ENCODE data around the gene SPRYD7. TPM values are rescaled to one million over a fixed set of nuclear protein-coding genes. Genes with fewer than 3 reads are reported as not detected.

SPRYD7 gene
- polyA plus RNA-seq, 4 donors = 12.8 to 17.3 (median 14.1) TPM

DNA sequence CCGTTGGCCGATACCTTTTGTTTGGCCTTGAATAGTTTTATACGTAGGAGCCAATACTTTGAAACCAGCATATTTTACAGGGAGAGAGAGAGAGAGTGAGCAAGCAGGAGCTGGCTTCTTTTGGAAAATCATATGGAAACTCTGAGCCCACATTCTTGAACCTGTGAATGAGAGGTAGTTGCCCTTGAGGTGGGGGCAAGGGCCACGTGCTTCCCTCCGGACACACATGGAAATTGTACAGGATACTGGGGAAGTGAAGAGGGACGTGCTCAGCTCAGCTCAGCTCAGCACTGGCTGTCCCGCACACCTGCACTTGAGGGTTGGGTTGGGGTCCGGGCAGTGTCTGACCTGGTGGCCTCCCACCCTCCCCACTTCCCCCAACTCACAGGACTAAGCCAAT is 68.3 kb downstream of the SPRYD7 start:
- DNase-seq (ENCODE audit: low read depth in 4 of 4, low spot score in 3 of 4) = no peak

DNA sequence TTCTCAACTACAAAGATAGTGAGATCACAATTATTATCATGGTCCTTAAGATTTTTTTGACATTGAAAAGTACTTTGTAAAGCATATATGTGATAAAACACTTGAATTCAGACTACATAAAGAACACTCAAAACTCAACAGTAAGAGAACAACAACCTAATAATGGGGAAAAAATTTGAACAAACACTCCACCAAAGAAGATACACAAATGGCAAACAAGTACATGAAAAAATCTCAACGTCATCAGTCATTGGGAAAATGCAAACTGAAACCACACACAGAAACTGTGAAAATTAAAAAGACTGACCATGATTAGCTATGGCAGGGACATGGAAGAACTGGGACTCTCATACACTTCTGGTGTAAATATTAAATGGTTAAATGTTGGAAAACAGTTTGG is 70.9 kb downstream of the SPRYD7 start:
- DNase-seq (ENCODE audit: low read depth in 4 of 4, low spot score in 3 of 4) = no peak

DNA sequence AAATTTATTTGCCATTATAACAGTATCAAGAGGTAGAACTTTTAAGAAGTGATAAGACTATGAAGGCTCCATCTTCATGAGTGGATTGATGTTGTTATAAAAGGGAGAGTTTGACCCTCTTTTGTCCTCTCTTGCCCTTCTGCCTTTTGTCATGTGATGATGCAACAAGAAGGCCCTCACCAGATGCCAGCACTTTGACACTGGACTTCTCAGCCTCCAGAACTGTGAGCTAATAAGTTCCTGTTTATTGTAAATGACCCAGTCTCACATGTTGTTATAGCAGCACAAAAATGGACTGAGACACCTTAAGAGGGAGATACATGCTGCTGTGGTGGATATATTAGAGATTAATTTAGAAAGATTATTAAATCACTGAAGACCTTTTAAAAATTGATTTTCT is 71.6 kb downstream of the SPRYD7 start:
- no peak for DNase-seq (ENCODE audit: low read depth in 4 of 4, low spot score in 3 of 4)

Other genes starting within 250 kb of the SPRYD7 start
- gene EBPL, start 244.9 kb downstream of the SPRYD7 start, polyA plus RNA-seq (ENCODE audit: insufficient read length in 4 of 4) = 10 to 100 TPM; 52.7 to 64.1 (median 61.5) TPM
- gene KPNA3, start 143.7 kb downstream of the SPRYD7 start, polyA plus RNA-seq (ENCODE audit: insufficient read length in 4 of 4) = 10 to 100 TPM; 30.8 to 38.4 (median 38.2) TPM
- gene TRIM13, start 60.7 kb upstream of the SPRYD7 start, polyA plus RNA-seq (ENCODE audit: insufficient read length in 4 of 4) = 10 to 100 TPM; 45.6 to 52.5 (median 50.1) TPM
- 1 to 10 TPM; 1.3 to 1.6 (median 1.4) TPM for gene KCNRG, start 79.1 kb upstream of the SPRYD7 start, polyA plus RNA-seq (ENCODE audit: insufficient read length in 4 of 4)

Data from right renal pelvis (tissue), 4 donors.